Stomach smooth muscle (tissue), 2 donors: ENCODE results near the gene ARHGAP18.

Experiments
- H3K27ac ChIP-seq: one replicate; pipeline ENCODE4 v1.7.0; 2013; ENCODE audit warnings: mild to moderate bottlenecking, low read length, inconsistent platforms
- H3K27me3 ChIP-seq, 2 donors: one replicate each; pipeline ENCODE4 v1.7.0; 2013; ENCODE audit warnings: low read length in 2 of 2; ENCODE audit not compliant: insufficient read depth in 2 of 2, control insufficient read depth in 1 of 2
- H3K36me3 ChIP-seq, 2 donors: one replicate each; pipeline ENCODE4 v1.7.0; 2013; ENCODE audit warnings: low read length in 2 of 2; ENCODE audit not compliant: control insufficient read depth in 2 of 2, insufficient read depth in 2 of 2
- H3K4me1 ChIP-seq: one replicate; pipeline ENCODE4 v1.7.0; 2013; ENCODE audit warnings: low read length; ENCODE audit not compliant: control insufficient read depth, insufficient read depth
- H3K4me3 ChIP-seq, 2 donors: one replicate each; pipeline ENCODE4 v1.7.0; 2013; ENCODE audit warnings: low read length in 2 of 2
- H3K9ac ChIP-seq, 2 donors: one replicate each; pipeline ENCODE4 v1.7.0; 2013; ENCODE audit warnings: low read length in 2 of 2, mild to moderate bottlenecking in 1 of 2
- H3K9me3 ChIP-seq, 2 donors: one replicate each; pipeline ENCODE4 v1.7.0; 2013; ENCODE audit warnings: low read length in 2 of 2; ENCODE audit not compliant: control insufficient read depth in 2 of 2
- donor health status: healthy.
- donor health status: Pancreatic carcinoma.

ARHGAP18 gene

DNA sequence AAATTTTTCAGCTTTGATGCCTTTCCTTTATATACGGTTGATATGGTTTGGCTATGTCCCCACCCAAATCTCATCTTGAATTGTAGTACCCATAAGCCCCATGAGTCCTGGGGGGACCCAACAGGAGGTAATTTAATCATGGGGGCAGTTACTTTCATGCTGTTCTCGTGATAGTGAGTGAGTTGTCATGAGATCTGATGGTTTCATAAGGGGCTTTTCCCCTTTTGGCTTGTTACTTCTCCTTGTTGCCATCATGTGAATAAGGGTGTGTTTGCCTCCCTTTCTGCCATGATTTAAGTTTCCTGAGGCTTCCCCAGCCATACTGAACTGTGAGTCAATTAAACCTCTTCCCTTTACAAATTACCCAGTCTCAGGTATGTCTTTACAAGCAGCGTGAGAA lies 66.8 kb downstream of the ARHGAP18 start:
- Histone ChIP-seq H3K27me3 (no peaks in the 10 kb centered on the region), H3K4me1 (no peaks in the 10 kb centered on the region), H3K36me3 (no peaks in the 10 kb centered on the region), H3K9ac (no peak overlapping the region), H3K27ac (no peak overlapping the region), H3K9me3 (no peaks in the 10 kb centered on the region), H3K4me3 (no peak overlapping the region)

DNA sequence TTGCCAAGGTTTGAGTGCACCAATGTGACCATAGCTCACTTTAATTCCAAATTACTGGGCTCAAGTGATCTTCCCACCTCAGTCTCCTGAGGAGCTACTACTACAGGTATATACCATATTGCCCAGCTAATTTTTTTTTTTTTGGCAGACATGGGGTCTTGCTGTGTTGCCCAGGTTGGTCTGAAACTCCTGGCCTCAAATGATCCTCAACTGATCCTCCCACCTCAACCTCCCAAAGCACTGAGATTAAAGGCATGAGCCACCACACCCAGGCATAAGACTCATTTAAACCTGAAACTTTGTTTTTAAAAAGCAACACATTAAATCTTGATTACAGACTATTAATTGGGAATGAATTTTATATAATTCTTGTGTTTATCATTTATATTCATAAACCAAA lies 67.7 kb downstream of the ARHGAP18 start:
- Histone ChIP-seq H3K36me3 (no peaks in the 10 kb centered on the region), H3K4me3 (no peak overlapping the region), H3K4me1 (no peaks in the 10 kb centered on the region), H3K9ac (no peak overlapping the region), H3K27ac (no peak overlapping the region), H3K27me3 (no peaks in the 10 kb centered on the region), H3K9me3 (no peaks in the 10 kb centered on the region)

DNA sequence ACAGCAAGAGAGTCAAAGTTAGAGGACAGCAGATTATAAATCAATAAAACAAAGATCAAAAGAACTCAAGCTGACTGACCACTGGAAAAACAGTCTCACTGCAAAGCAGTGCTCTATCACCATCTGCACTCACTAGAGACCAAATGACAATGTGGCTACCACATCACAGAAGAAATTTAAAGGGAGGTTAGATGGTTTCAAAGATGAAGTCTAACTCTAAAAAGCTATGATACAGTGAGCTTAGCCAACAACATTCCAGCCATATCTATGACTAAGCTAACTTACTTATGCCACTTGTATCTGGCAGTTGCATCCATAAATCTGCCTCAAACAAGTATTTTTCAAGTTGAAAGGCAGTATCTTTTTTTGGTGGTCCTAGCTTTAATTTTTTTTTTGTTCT lies 68.6 kb downstream of the ARHGAP18 start:
- H3K27ac ChIP-seq = no peak overlapping the region
- H3K36me3 ChIP-seq = no peaks in the 10 kb centered on the region
- H3K27me3 ChIP-seq = no peaks in the 10 kb centered on the region
- no peaks in the 10 kb centered on the region for H3K4me1 ChIP-seq
- H3K4me3 ChIP-seq = no peak overlapping the region
- no peaks in the 10 kb centered on the region for H3K9me3 ChIP-seq
- no peak overlapping the region for H3K9ac ChIP-seq

DNA sequence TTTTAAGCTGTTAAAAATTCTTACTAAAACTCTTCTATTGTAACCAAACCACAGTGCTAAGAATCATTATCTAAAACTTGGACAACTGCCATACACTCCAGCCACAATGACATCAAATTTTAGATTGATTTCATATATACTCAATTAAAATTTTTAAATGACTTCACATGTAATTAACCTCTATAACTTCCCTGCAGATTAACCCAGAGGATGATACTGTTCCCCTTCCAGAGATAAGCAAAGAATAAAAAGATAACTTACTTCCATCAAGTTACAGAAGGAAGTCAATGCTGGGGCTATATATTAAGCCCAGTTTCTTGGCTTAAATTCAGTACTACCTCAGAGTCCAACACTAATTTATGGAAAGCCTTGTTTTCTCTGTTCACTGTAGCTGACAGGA lies 71.3 kb downstream of the ARHGAP18 start:
- Histone ChIP-seq H3K9me3 (no peaks in the 10 kb centered on the region), H3K27ac (no peak overlapping the region), H3K4me1 (no peaks in the 10 kb centered on the region), H3K9ac (no peak overlapping the region), H3K36me3 (no peaks in the 10 kb centered on the region), H3K27me3 (no peaks in the 10 kb centered on the region), H3K4me3 (no peak overlapping the region)

DNA sequence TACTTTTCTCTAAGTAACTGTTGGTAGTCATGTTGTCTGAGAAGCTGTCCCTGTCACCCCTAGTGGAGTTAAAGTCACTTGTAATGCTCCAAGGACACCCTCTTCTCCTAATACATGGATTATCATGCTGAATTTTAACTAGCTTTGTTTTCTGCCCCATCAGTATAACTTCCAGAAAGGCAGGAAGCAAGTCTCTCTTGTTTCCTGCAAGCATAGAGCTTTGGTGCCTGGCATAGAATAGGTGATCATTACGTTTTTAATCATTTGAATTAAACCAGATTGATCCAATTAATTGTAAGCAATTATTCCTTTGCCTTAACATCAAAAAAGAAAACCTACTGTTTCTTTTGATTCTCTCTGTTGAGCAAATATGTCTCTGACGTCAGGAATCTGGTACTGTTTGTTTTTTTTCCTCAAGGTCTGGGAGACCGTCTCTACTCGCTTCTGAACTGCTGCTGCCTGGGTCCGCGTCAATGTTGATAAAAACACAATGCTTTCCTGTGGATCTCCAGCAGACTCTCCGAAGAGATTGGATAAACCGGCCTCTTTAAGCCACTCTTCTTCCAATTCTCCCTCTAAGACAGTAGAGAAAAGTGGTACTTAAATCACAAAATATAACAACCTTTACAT lies 71.8 kb downstream of the ARHGAP18 start:
- no peaks in the 10 kb centered on the region for H3K36me3 ChIP-seq
- H3K4me1 ChIP-seq = no peaks in the 10 kb centered on the region
- no peak overlapping the region for H3K27ac ChIP-seq
- no peak overlapping the region for H3K9ac ChIP-seq
- H3K9me3 ChIP-seq = no peaks in the 10 kb centered on the region
- no peak overlapping the region for H3K4me3 ChIP-seq
- H3K27me3 ChIP-seq = no peaks in the 10 kb centered on the region

DNA sequence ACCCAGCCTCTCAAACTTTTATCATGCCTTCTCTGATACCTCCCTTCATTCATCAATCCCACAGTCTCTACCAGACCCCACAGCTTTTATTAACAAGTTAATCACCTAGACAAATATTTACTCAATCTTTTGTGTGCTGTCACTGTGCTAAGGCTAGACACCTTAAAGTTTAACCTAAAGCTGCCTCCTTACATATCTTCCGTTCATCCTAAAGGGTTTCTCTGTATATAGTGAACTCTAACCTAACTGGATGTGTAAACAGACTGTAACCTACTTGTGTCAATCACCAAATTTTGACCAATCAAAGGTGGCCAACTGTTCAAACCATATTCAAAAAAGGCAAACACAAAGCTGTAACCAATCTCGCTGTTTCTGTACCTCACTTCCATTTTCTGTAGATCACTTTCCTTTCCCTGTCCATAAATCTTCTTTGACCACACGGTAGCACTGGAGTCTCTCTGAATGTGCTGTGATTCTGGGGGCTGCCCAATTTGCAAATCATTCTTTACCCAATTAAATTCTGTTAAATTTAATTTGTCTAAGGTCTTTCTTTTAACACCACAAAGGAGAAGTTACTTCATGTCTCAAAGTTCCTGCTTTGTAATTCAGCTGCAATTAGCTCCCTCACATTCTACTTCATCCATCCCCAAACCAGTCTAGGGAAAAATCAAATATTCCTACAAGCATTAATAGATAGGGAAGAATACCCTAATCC lies 72.5 kb downstream of the ARHGAP18 start:
- no peak overlapping the region for H3K9ac ChIP-seq
- H3K4me1 ChIP-seq = no peaks in the 10 kb centered on the region
- H3K27me3 ChIP-seq = no peaks in the 10 kb centered on the region
- no peaks in the 10 kb centered on the region for H3K9me3 ChIP-seq
- no peak overlapping the region for H3K27ac ChIP-seq
- H3K4me3 ChIP-seq = no peak overlapping the region
- H3K36me3 ChIP-seq = no peaks in the 10 kb centered on the region

DNA sequence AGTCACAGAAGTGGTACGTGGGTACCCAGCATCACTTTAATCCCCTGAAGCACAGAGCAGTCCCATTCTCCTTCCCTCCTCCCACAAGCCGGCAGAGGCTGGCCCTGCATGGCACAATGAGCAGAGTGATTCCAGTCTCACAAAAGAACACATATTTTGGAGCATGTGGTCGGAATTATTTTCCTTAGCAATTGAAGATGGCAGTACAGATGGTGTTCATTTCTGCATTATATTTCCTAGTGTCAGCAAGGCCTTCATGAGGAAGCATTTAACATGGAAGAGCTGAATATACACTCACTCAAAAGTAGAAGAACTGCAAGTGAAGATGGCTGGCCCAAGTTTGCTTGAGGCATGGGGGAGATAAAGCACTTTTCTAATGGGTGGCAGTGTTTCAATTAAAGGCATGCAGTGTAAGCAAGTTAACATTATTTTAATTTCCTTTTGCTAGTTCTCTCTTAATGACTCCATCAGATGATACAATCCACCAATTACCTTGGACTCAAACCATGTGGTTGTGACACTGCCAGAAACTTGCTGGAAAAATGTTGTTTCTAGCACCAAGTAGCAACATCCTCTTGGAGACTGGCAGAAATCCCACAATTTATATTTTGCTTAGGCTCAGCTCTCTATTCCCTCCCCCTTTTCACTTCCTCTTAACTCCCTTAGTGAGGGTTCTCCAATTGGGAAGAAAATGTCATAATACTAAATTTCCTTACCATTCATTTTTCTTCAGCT lies 74.4 kb downstream of the ARHGAP18 start:
- Histone ChIP-seq H3K4me3 (no peak overlapping the region), H3K9me3 (no peaks in the 10 kb centered on the region), H3K36me3 (no peaks in the 10 kb centered on the region), H3K27ac (no peak overlapping the region), H3K4me1 (no peaks in the 10 kb centered on the region), H3K9ac (no peak overlapping the region), H3K27me3 (no peaks in the 10 kb centered on the region)

DNA sequence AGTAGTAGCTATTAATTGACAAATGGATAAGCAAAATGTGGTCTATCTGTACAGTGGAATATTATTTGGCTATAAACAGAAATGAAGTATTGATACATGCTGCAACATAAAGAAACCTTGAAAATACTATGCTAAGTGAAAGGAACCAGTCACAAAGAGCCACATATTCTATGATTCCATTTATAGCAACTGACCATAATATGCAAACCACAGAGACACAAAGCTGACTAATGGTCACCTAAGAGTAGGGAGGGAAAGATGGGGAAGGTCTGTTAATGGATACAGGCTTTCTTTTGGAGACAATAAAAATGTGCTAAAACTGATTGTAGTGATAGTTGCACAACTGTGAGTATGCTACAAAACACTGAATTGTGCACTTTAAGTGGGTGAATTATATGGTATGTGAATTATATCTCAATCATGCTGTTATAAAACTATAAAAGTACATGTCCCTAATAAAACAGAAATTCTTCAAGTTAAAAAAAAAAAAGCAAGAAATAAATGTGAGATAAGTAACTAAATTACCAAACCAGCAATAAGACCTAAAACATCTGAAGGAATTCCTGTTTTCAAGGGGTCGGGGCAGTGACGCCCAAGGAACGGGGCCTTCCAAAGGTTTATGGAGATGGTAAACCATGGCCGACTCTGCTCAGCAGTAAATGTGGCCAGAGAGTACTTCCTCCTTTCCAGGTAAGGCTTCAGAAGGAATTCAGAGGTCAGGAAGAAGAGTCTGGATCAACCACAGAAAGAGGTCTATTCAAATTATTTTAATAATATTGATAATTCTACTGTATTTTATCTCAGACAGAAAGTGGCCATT lies 75.4 kb downstream of the ARHGAP18 start:
- Histone ChIP-seq H3K4me1 (no peaks in the 10 kb centered on the region), H3K27me3 (no peaks in the 10 kb centered on the region), H3K9ac (no peak overlapping the region), H3K9me3 (no peaks in the 10 kb centered on the region), H3K27ac (no peak overlapping the region), H3K36me3 (no peaks in the 10 kb centered on the region), H3K4me3 (no peak overlapping the region)

DNA sequence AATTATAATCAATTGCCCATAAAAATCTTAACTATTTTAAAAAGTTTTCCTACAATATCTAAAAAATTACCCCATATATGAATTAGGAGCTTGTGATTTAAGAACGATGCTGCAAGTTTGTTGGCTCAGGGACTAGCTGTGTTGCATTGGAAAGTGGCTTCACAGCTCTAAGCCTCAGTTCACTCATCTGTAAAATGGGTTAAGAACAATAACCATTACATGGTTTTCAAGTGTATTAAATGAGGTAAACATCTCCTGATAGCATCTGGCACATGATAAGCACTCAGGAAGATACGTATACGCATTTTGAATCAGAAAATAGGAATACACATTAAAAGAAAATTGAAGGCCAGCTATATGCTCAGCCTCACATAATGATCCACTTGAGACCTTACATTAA lies 76.4 kb downstream of the ARHGAP18 start:
- H3K9ac ChIP-seq = no peak overlapping the region
- H3K4me3 ChIP-seq = no peak overlapping the region
- H3K27me3 ChIP-seq = no peaks in the 10 kb centered on the region
- H3K9me3 ChIP-seq = no peaks in the 10 kb centered on the region
- H3K36me3 ChIP-seq = no peaks in the 10 kb centered on the region
- no peak overlapping the region for H3K27ac ChIP-seq
- H3K4me1 ChIP-seq = no peaks in the 10 kb centered on the region

DNA sequence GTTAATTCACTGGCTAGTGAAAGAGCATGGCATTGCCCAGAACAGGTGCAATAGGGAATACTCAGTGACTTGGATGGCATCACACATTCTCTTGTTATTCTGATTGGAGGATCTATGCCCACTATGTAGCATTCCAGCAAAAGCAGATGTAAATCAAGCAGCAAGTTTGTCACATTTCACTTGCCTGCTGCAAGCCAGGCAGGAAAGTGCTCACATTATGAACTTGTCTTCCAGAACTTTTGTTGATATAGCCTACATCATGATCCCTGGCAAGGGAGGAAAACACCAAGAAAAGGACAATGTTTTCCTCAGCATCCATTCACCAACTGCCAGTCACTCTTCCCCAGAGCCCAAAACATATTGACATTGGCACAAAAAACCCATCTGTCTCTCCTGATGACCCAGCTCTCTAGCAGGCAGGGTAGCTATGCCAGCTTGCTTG lies 77.8 kb downstream of the ARHGAP18 start:
- no peak overlapping the region for H3K4me3 ChIP-seq
- H3K27ac ChIP-seq = no peak overlapping the region
- H3K9ac ChIP-seq = no peak overlapping the region
- no peaks in the 10 kb centered on the region for H3K4me1 ChIP-seq
- no peaks in the 10 kb centered on the region for H3K27me3 ChIP-seq
- no peaks in the 10 kb centered on the region for H3K36me3 ChIP-seq
- H3K9me3 ChIP-seq = no peaks in the 10 kb centered on the region
